ENCODE measurements around the gene B3GAT1. TPM values are rescaled to one million over a fixed set of nuclear protein-coding genes. Genes with fewer than 3 reads are reported as not detected.

Gene B3GAT1
- polyA plus RNA-seq, 1 donor from 2014 or later, result 28.2 TPM

DNA sequence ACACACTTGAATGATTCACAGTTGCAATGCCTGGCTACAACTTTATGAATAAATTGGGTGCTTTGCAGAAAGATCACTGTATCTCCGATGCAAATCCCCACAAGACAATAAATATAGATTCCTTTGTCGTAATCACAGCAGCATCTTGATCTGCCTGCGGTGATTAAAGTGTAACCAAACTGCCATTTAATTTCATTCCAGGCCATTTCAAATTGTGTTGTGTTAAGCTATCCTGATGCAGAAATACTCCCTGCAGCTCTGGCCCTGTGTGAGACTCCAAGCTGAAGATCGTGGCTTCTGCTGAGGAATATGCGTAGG lies 40.8 kb upstream of the B3GAT1 start:
- H3K27ac ChIP-seq (ENCODE audit: low read length), result no peak overlapping the region
- no peaks in the 10 kb centered on the region for H3F3A ChIP-seq (ENCODE audit: insufficient read depth, low read length, poor library complexity, severe bottlenecking)
- no peaks in the 10 kb centered on the region for H3K9me2 ChIP-seq (ENCODE audit: insufficient read depth, low read length)
- H2AFZ ChIP-seq (ENCODE audit: low read depth, low read length), result no peak overlapping the region
- H3K36me3 ChIP-seq (ENCODE audit: insufficient read depth, low read length), result no peaks in the 10 kb centered on the region
- H3K79me2 ChIP-seq (replicated peaks; ENCODE audit: insufficient read depth, low read length), result no peaks in the 10 kb centered on the region
- H3K27me3 ChIP-seq (ENCODE audit: insufficient read depth, low read depth, low read length), result no peaks in the 10 kb centered on the region
- H3K4me2 ChIP-seq (ENCODE audit: low read length), result no peak overlapping the region
- H3K9me3 ChIP-seq (ENCODE audit: low read length), result peaks cover 5% of the 10 kb centered on the region
- TF ChIP-seq EP300 (conservative IDR thresholded peaks at IDR 0.05; ENCODE audit: poor library complexity, severe bottlenecking), result no peak
- no peak for TF ChIP-seq SMC3 (conservative IDR thresholded peaks at IDR 0.05; ENCODE audit: poor library complexity)
- TF ChIP-seq, protein P1, sequence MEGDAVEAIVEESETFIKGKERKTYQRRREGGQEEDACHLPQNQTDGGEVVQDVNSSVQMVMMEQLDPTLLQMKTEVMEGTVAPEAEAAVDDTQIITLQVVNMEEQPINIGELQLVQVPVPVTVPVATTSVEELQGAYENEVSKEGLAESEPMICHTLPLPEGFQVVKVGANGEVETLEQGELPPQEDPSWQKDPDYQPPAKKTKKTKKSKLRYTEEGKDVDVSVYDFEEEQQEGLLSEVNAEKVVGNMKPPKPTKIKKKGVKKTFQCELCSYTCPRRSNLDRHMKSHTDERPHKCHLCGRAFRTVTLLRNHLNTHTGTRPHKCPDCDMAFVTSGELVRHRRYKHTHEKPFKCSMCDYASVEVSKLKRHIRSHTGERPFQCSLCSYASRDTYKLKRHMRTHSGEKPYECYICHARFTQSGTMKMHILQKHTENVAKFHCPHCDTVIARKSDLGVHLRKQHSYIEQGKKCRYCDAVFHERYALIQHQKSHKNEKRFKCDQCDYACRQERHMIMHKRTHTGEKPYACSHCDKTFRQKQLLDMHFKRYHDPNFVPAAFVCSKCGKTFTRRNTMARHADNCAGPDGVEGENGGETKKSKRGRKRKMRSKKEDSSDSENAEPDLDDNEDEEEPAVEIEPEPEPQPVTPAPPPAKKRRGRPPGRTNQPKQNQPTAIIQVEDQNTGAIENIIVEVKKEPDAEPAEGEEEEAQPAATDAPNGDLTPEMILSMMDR (IDR thresholded peaks at IDR 0.05; ENCODE audit: poor library complexity, severe bottlenecking), result no peak
- no peak for TF ChIP-seq TAF1 (IDR thresholded peaks at IDR 0.05; ENCODE audit: low read depth)
- TF ChIP-seq EZH2 (IDR thresholded peaks at IDR 0.05; ENCODE audit: borderline replicate concordance, insufficient read depth, low read length, poor library complexity, severe bottlenecking), result no peak
- no peak for TF ChIP-seq RAD21 (conservative IDR thresholded peaks at IDR 0.05)
- no peak for TF ChIP-seq MXI1 (conservative IDR thresholded peaks at IDR 0.05; ENCODE audit: poor library complexity, severe bottlenecking)
- no peak for TF ChIP-seq POLR2AphosphoS5 (IDR thresholded peaks at IDR 0.05)
- TF ChIP-seq, protein P2, sequence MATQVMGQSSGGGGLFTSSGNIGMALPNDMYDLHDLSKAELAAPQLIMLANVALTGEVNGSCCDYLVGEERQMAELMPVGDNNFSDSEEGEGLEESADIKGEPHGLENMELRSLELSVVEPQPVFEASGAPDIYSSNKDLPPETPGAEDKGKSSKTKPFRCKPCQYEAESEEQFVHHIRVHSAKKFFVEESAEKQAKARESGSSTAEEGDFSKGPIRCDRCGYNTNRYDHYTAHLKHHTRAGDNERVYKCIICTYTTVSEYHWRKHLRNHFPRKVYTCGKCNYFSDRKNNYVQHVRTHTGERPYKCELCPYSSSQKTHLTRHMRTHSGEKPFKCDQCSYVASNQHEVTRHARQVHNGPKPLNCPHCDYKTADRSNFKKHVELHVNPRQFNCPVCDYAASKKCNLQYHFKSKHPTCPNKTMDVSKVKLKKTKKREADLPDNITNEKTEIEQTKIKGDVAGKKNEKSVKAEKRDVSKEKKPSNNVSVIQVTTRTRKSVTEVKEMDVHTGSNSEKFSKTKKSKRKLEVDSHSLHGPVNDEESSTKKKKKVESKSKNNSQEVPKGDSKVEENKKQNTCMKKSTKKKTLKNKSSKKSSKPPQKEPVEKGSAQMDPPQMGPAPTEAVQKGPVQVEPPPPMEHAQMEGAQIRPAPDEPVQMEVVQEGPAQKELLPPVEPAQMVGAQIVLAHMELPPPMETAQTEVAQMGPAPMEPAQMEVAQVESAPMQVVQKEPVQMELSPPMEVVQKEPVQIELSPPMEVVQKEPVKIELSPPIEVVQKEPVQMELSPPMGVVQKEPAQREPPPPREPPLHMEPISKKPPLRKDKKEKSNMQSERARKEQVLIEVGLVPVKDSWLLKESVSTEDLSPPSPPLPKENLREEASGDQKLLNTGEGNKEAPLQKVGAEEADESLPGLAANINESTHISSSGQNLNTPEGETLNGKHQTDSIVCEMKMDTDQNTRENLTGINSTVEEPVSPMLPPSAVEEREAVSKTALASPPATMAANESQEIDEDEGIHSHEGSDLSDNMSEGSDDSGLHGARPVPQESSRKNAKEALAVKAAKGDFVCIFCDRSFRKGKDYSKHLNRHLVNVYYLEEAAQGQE (IDR thresholded peaks at IDR 0.05; ENCODE audit: borderline replicate concordance), result no peak
- no peak overlapping the region for H3K4me3 ChIP-seq (ENCODE audit: low read length)
- H3K9ac ChIP-seq (ENCODE audit: low read length), result no peak overlapping the region
- no peaks in the 10 kb centered on the region for H4K20me1 ChIP-seq (ENCODE audit: insufficient read depth)

DNA sequence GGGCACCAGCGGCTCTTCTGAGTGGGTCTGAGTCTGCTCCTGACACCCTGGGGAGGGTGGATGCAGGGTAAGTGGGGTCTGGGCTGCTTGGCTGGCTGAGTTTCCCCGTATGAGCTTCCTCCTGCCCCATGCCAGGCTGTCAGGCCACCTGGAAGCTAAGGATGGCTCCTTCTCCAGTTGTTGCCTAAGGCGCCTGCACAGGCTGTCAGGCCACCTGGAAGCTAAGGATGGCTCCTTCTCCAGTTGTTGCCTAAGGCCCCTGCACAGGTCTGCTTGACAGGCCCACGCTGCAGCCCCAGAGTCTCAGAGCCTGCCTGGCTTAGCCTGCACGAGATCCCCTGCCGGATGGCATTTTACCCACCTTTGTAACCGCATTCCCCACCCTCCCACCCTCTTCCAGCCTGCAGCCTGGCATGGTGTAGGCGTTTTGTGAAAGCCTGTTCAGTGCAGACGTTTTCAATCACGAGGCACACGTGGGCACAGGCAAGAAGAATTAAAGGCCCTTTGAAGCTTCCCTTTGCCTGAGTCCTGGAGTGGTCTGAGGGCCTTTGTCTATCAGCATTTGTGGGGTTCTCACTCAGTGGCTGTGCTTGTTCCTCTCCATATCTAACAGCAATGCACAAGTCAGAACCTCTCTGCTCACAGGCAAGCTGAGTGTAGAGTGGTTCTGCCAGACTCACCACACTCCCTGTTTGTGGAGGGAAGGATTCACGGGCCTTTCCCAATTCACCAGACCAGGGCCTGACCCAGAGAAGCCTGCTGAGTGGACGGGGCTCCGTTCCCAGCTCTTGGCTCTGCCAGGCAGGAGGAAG lies 40.2 kb upstream of the B3GAT1 start:
- no peaks in the 10 kb centered on the region for H3F3A ChIP-seq (ENCODE audit: insufficient read depth, low read length, poor library complexity, severe bottlenecking)
- no peaks in the 10 kb centered on the region for H3K36me3 ChIP-seq (ENCODE audit: insufficient read depth, low read length)
- H4K20me1 ChIP-seq (ENCODE audit: insufficient read depth), result no peaks in the 10 kb centered on the region
- no peaks in the 10 kb centered on the region for H3K27me3 ChIP-seq (ENCODE audit: insufficient read depth, low read depth, low read length)
- no peak overlapping the region for H3K4me2 ChIP-seq (ENCODE audit: low read length)
- no peaks in the 10 kb centered on the region for H3K79me2 ChIP-seq (replicated peaks; ENCODE audit: insufficient read depth, low read length)
- H2AFZ ChIP-seq (ENCODE audit: low read depth, low read length), result no peak overlapping the region
- no peak overlapping the region for H3K4me3 ChIP-seq (ENCODE audit: low read length)
- TF ChIP-seq RAD21 (conservative IDR thresholded peaks at IDR 0.05) (no peak), MXI1 (conservative IDR thresholded peaks at IDR 0.05; ENCODE audit: poor library complexity, severe bottlenecking) (no peak), SMC3 (conservative IDR thresholded peaks at IDR 0.05; ENCODE audit: poor library complexity) (no peak), EP300 (conservative IDR thresholded peaks at IDR 0.05; ENCODE audit: poor library complexity, severe bottlenecking) (no peak), POLR2AphosphoS5 (IDR thresholded peaks at IDR 0.05) (no peak), EZH2 (IDR thresholded peaks at IDR 0.05; ENCODE audit: borderline replicate concordance, insufficient read depth, low read length, poor library complexity, severe bottlenecking) (no peak), TAF1 (IDR thresholded peaks at IDR 0.05; ENCODE audit: low read depth) (no peak)
- TF ChIP-seq, protein P2 (IDR thresholded peaks at IDR 0.05; ENCODE audit: borderline replicate concordance), result no peak
- TF ChIP-seq, protein P1 (IDR thresholded peaks at IDR 0.05; ENCODE audit: poor library complexity, severe bottlenecking), result no peak
- H3K9me3 ChIP-seq (ENCODE audit: low read length), result peaks cover 5% of the 10 kb centered on the region
- no peaks in the 10 kb centered on the region for H3K9me2 ChIP-seq (ENCODE audit: insufficient read depth, low read length)
- no peak overlapping the region for H3K27ac ChIP-seq (ENCODE audit: low read length)
- no peak overlapping the region for H3K9ac ChIP-seq (ENCODE audit: low read length)
